IMR-90 (cell line): ENCODE data around the gene EPB41L2. TPM values are rescaled to one million over a fixed set of nuclear protein-coding genes. Genes with fewer than 3 reads are reported as not detected.

Source experiments
- ATAC-seq: fragments of 200-7000 bp; cut with Tn5 transposase; 2 replicates; pipeline ENCODE4 v1.9.1; 2020; ENCODE audit warnings: low read depth, mild to moderate bottlenecking, moderate library complexity
- BruUV-seq: library from RNA; stranded (reverse); fragments of 400-500 nt; replicated peaks from 2 replicates; lab custom pipeline; 2021; lab: Mats Ljungman, UMichigan
- CTCF ChIA-PET: fragments of 300-600 bp; formaldehyde crosslinking; extraction: SDS; loops from one replicate; lab custom pipeline; 2021; ENCODE audit warnings: antibody characterized with exemption; lab: Yijun Ruan, JAX
- POLR2A ChIA-PET: fragments of 300-600 bp; sonication (Branson Sonifier 250); formaldehyde crosslinking; loops from one replicate; lab custom pipeline; 2022; ENCODE audit warnings: antibody characterized with exemption; ENCODE audit not compliant: unreplicated experiment; lab: Charles Lee
- DNase-seq: peaks from one replicate; pipeline ENCODE4 v3.0.0; 2013
- H2AFZ ChIP-seq: replicated peaks from 2 replicates; pipeline ENCODE3; 2013; ENCODE audit warnings: low read length, mild to moderate bottlenecking; ENCODE audit not compliant: poor library complexity
- H2AK5ac ChIP-seq: 2 replicates; pipeline ENCODE4 v1.6.1; 2013; ENCODE audit warnings: low read depth, low read length, inconsistent platforms
- H2AK9ac ChIP-seq: replicated peaks from 2 replicates; pipeline ENCODE3; 2013; ENCODE audit warnings: mild to moderate bottlenecking, low read depth, low read length, moderate library complexity; ENCODE audit not compliant: poor library complexity
- H2BK120ac ChIP-seq: 2 replicates; pipeline ENCODE4 v1.6.1; 2013; ENCODE audit warnings: low read depth, low read length, inconsistent platforms
- H2BK15ac ChIP-seq: 3 replicates; pipeline ENCODE4 v1.6.1; 2013; ENCODE audit warnings: low read depth, low read length, inconsistent platforms
- H2BK20ac ChIP-seq: 2 replicates; pipeline ENCODE4 v1.6.1; 2013; ENCODE audit warnings: low read depth, mild to moderate bottlenecking, inconsistent platforms, low read length, moderate library complexity
- H2BK5ac ChIP-seq: 2 replicates; pipeline ENCODE4 v1.6.1; 2013; ENCODE audit warnings: mild to moderate bottlenecking, low read depth, low read length, inconsistent platforms; ENCODE audit not compliant: poor library complexity, severe bottlenecking
- H3K14ac ChIP-seq: replicated peaks from 2 replicates; pipeline ENCODE4 v1.6.1; 2013; ENCODE audit warnings: low read depth, low read length, inconsistent platforms
- H3K18ac ChIP-seq: 2 replicates; pipeline ENCODE4 v1.6.1; 2013; ENCODE audit warnings: low read depth, low read length, control low read depth
- H3K23ac ChIP-seq: 2 replicates; pipeline ENCODE4 v1.6.1; 2013; ENCODE audit warnings: low read depth, low read length, inconsistent platforms
- H3K27ac ChIP-seq: 2 replicates; pipeline ENCODE4 v1.5.1; 2013; ENCODE audit warnings: mild to moderate bottlenecking, control low read depth, low read length; ENCODE audit not compliant: insufficient read depth
- H3K27me3 ChIP-seq: 2 replicates; pipeline ENCODE4 v1.6.1; 2013; ENCODE audit warnings: low read length; ENCODE audit not compliant: control insufficient read depth, insufficient read depth
- H3K36me3 ChIP-seq: 2 replicates; pipeline ENCODE4 v1.6.1; 2013; ENCODE audit warnings: low read length, mixed read lengths; ENCODE audit not compliant: control insufficient read depth, insufficient read depth
- H3K4ac ChIP-seq: 2 replicates; pipeline ENCODE4 v1.6.1; 2013; ENCODE audit warnings: low read depth, low read length, inconsistent platforms
- H3K4me1 ChIP-seq: 2 replicates; pipeline ENCODE4 v1.6.1; 2013; ENCODE audit warnings: low read length, mixed read lengths; ENCODE audit not compliant: control insufficient read depth, insufficient read depth
- H3K4me2 ChIP-seq: 2 replicates; pipeline ENCODE4 v1.6.1; 2013; ENCODE audit warnings: low read depth, mild to moderate bottlenecking, control low read depth, low read length, moderate library complexity
- H3K4me3 ChIP-seq: 2 replicates; pipeline ENCODE4 v1.5.1; 2013; ENCODE audit warnings: low read depth, mild to moderate bottlenecking, control low read depth, low read length, moderate library complexity; ENCODE audit not compliant: insufficient read depth
- H3K56ac ChIP-seq: 2 replicates; pipeline ENCODE4 v1.6.1; 2013; ENCODE audit warnings: low read length, inconsistent platforms; ENCODE audit not compliant: insufficient read depth; ENCODE audit errors: extremely low read depth
- H3K79me1 ChIP-seq, 2 experiments: 2 replicates each; pipeline ENCODE4 v1.6.1; 2013; ENCODE audit warnings: low read length in 2 of 2, inconsistent platforms in 1 of 2, low read depth in 1 of 2
- H3K9ac ChIP-seq: 2 replicates; pipeline ENCODE4 v1.6.1; 2013; ENCODE audit warnings: low read depth, low read length, control low read depth
- H3K9me1 ChIP-seq: 2 replicates; pipeline ENCODE4 v1.6.1; 2013; ENCODE audit warnings: low read length, inconsistent platforms; ENCODE audit not compliant: insufficient read depth
- H3K9me3 ChIP-seq: 2 replicates; pipeline ENCODE4 v1.6.1; 2013; ENCODE audit warnings: low read length; ENCODE audit not compliant: control insufficient read depth, insufficient read depth
- H4K20me1 ChIP-seq: 2 replicates; pipeline ENCODE4 v1.6.1; 2013; ENCODE audit warnings: low read length, inconsistent platforms; ENCODE audit not compliant: insufficient read depth
- H4K5ac ChIP-seq: 2 replicates; pipeline ENCODE4 v1.6.1; 2013; ENCODE audit warnings: mild to moderate bottlenecking, low read depth, low read length, control low read depth
- H4K8ac ChIP-seq, 2 experiments: 2 replicates each; pipeline ENCODE4 v1.6.1; 2013; ENCODE audit warnings: low read depth in 2 of 2, low read length in 2 of 2, control low read depth in 1 of 2, inconsistent platforms in 1 of 2
- H4K91ac ChIP-seq: 2 replicates; pipeline ENCODE4 v1.6.1; 2013; ENCODE audit warnings: low read depth, low read length, inconsistent platforms; ENCODE audit not compliant: insufficient read depth
- CEBPB ChIP-seq: IDR thresholded peaks from 2 replicates; pipeline ENCODE4 v1.6.1; 2012; ENCODE audit warnings: low read depth, low read length, improper control_type of control experiment
- CHD1 ChIP-seq: IDR thresholded peaks from 2 replicates; pipeline ENCODE4 v1.6.1; 2012; ENCODE audit warnings: low read depth, low read length, improper control_type of control experiment
- FOS ChIP-seq: fragments of 150-350 bp; IDR thresholded peaks from 2 replicates; pipeline ENCODE4 v1.6.1; 2016; ENCODE audit warnings: low read depth, low read length
- MAFK ChIP-seq: IDR thresholded peaks from 2 replicates; pipeline ENCODE4 v1.6.1; 2012; ENCODE audit warnings: low read depth, low read length, improper control_type of control experiment
- MAZ ChIP-seq: IDR thresholded peaks from 2 replicates; pipeline ENCODE4 v1.6.1; 2012; ENCODE audit warnings: low read depth, mild to moderate bottlenecking, low read length, improper control_type of control experiment, moderate library complexity, borderline replicate concordance
- MXI1 ChIP-seq: IDR thresholded peaks from 2 replicates; pipeline ENCODE4 v1.6.1; 2012; ENCODE audit warnings: low read depth, mild to moderate bottlenecking, low read length, moderate library complexity, borderline replicate concordance
- NFE2L2 ChIP-seq: fragments of 150-350 bp; IDR thresholded peaks from 2 replicates; pipeline ENCODE4 v1.6.1; 2016; ENCODE audit warnings: low read depth, mild to moderate bottlenecking, low read length
- RAD21 ChIP-seq: IDR thresholded peaks from 2 replicates; pipeline ENCODE4 v1.6.1; 2012; ENCODE audit warnings: low read length, improper control_type of control experiment
- RCOR1 ChIP-seq: IDR thresholded peaks from 2 replicates; pipeline ENCODE4 v1.6.1; 2012; ENCODE audit warnings: mild to moderate bottlenecking, low read length, improper control_type of control experiment; ENCODE audit not compliant: insufficient replicate concordance
- RFX5 ChIP-seq: IDR thresholded peaks from 2 replicates; pipeline ENCODE4 v1.8.0; 2012; ENCODE audit warnings: low read depth, mild to moderate bottlenecking, low read length, moderate library complexity
- SMC3 ChIP-seq: fragments of 150-350 bp; IDR thresholded peaks from 2 replicates; pipeline ENCODE4 v1.6.1; 2016; ENCODE audit warnings: low read depth, mild to moderate bottlenecking, antibody characterized with exemption, low read length, moderate library complexity
- WGBS, 2 experiments: methylation state at CpG; one replicate each; pipeline versions ENCODE4 v1.1.5 to v1.1.7; 2013; ENCODE audit warnings: missing lambda C conversion rate in 2 of 2; ENCODE audit not compliant: insufficient read length in 1 of 2; ENCODE audit errors: extremely low coverage in 2 of 2; 5-methylcytosine and 5-hydroxymethylcytosine counted together
- dilution Hi-C: fragments of 300-500 bp; cut with HindIII; formaldehyde crosslinking; loops from one replicate; pipeline ENCODE4 v1.14.3; 2018; ENCODE audit warnings: low sequenced_read_pairs; ENCODE audit not compliant: unreplicated experiment
- in situ Hi-C: fragments of 300-500 bp; cut with MboI; formaldehyde crosslinking; loops from 3 replicates; pipeline ENCODE4 v1.14.3; 2019; ENCODE audit warnings: low sequenced_read_pairs, inconsistent platforms, mixed read lengths
- intact Hi-C: fragments of 100-400 bp; cut with micrococcal nuclease; formaldehyde crosslinking; loops from 2 replicates; pipeline ENCODE4 v1.10.0; 2022
- polyA plus RNA-seq, 3 experiments: library from polyadenylated mRNA; depleted of rRNA; stranded (reverse); fragments of >200 nt; gene quantifications; 2 replicates each; pipeline ENCODE4 v1.2.3, GENCODE V29; 2012; ENCODE audit warnings: low replicate concordance in 1 of 3
- total RNA-seq: library from RNA; depleted of rRNA; stranded (reverse); fragments of >200 nt; gene quantifications from 2 replicates; pipeline ENCODE4 v1.2.3, GENCODE V29; 2012
- TF ChIP-seq, protein P1 (sequence below): conservative IDR thresholded peaks from 2 replicates; pipeline ENCODE4 v1.5.1; 2012; ENCODE audit warnings: mild to moderate bottlenecking, low read depth, low read length, improper control_type of control experiment
- TF ChIP-seq, protein P2 (sequence below): fragments of 150-350 bp; IDR thresholded peaks from 2 replicates; pipeline ENCODE4 v1.6.1; 2017; ENCODE audit warnings: mild to moderate bottlenecking, antibody characterized with exemption, low read length, low read depth
- TF ChIP-seq, protein P3 (sequence below): fragments of 150-350 bp; IDR thresholded peaks from 2 replicates; pipeline ENCODE4 v1.6.1; 2016; ENCODE audit warnings: low read depth, mild to moderate bottlenecking, low read length, moderate library complexity, borderline replicate concordance

EPB41L2 gene
- total and polyA plus RNA-seq, 2 of the 4 experiments (the other 2 are of a cell fraction), result 85.7 to 99.8 TPM

DNA sequence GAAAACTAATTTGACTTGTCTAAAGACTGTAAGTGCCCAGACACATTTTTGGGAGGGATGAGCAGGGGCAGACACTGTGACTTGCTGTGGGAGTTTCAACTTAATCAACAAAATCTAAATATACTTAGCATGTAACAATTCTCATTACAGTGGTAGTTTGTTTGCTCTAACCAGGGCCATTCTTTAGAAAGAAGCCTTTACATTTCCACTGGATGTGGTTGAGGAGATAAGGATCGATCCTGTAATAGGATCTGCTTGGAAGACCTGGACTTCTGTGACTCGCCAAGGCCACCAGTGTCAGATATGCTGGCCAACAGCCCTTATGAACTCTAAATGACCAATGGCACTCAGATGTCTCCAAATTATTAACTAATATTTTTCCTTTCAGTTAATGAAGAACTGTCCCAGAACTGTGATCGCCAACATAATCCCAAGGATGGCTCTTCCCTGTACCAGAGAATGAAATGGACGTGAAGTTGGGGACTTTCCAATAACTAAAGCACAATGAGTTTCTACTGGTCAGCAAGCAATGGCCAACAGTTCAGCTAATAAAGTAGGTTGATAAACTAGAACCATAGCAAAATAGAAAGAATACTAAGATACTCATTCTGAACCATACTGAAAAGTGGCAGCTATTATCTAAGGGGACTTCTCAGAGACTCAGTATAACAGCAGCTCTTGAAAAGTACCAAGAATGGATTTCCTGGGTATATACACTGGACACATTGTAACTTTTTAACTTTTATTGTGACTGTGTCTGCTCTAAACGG lies 228.4 kb downstream of the EPB41L2 start:
- Histone ChIP-seq H2BK15ac (no peak overlapping the region), H2BK5ac (no peak overlapping the region), H3K9ac (no peak overlapping the region), H4K5ac (no peak overlapping the region), H2BK120ac (no peak overlapping the region), H2AFZ (no peak overlapping the region), H3K4me3 (no peak overlapping the region), H3K18ac (no peak overlapping the region), H3K14ac (no peak overlapping the region), H2AK9ac (no peak overlapping the region), H2BK20ac (no peak overlapping the region), H4K8ac (no peak overlapping the region), H3K4me2 (no peak overlapping the region), H3K23ac (no peak overlapping the region), H3K9me1 (0 out of 2 replicates have a peak, but pooled peaks cover 3% of the 10 kb centered on the region), H3K27ac (no peak overlapping the region), H3K4ac (no peak overlapping the region), H3K79me1 (no peaks in the 10 kb centered on the region), H4K20me1 (no peaks in the 10 kb centered on the region), H2AK5ac (no peak overlapping the region), H3K4me1 (no peaks in the 10 kb centered on the region), H3K36me3 (peaks cover 12% of the 10 kb centered on the region), H3K27me3 (no peaks in the 10 kb centered on the region), H3K56ac (no peak overlapping the region), H4K91ac (no peak overlapping the region), H3K9me3 (no peaks in the 10 kb centered on the region)
- ATAC-seq, result no peak
- no CpG with 5 or more reads among the region's 5 CpGs for WGBS, 2 experiments
- no peak for DNase-seq
- dilution Hi-C loops (no loop called here), in situ Hi-C loops (no loop called here), intact Hi-C loops (no loop called here)
- CTCF ChIA-PET, result no interaction called here
- no peak for TF ChIP-seq MXI1
- no peak for TF ChIP-seq RAD21
- TF ChIP-seq NFE2L2, result no peak
- no peak for TF ChIP-seq CHD1
- TF ChIP-seq, protein P1, sequence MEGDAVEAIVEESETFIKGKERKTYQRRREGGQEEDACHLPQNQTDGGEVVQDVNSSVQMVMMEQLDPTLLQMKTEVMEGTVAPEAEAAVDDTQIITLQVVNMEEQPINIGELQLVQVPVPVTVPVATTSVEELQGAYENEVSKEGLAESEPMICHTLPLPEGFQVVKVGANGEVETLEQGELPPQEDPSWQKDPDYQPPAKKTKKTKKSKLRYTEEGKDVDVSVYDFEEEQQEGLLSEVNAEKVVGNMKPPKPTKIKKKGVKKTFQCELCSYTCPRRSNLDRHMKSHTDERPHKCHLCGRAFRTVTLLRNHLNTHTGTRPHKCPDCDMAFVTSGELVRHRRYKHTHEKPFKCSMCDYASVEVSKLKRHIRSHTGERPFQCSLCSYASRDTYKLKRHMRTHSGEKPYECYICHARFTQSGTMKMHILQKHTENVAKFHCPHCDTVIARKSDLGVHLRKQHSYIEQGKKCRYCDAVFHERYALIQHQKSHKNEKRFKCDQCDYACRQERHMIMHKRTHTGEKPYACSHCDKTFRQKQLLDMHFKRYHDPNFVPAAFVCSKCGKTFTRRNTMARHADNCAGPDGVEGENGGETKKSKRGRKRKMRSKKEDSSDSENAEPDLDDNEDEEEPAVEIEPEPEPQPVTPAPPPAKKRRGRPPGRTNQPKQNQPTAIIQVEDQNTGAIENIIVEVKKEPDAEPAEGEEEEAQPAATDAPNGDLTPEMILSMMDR, result no peak
- TF ChIP-seq, protein P2, sequence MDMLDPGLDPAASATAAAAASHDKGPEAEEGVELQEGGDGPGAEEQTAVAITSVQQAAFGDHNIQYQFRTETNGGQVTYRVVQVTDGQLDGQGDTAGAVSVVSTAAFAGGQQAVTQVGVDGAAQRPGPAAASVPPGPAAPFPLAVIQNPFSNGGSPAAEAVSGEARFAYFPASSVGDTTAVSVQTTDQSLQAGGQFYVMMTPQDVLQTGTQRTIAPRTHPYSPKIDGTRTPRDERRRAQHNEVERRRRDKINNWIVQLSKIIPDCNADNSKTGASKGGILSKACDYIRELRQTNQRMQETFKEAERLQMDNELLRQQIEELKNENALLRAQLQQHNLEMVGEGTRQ, result no peak
- no peak for TF ChIP-seq MAZ
- TF ChIP-seq MAFK, result no peak
- TF ChIP-seq, protein P3, sequence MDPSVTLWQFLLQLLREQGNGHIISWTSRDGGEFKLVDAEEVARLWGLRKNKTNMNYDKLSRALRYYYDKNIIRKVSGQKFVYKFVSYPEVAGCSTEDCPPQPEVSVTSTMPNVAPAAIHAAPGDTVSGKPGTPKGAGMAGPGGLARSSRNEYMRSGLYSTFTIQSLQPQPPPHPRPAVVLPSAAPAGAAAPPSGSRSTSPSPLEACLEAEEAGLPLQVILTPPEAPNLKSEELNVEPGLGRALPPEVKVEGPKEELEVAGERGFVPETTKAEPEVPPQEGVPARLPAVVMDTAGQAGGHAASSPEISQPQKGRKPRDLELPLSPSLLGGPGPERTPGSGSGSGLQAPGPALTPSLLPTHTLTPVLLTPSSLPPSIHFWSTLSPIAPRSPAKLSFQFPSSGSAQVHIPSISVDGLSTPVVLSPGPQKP, result no peak
- TF ChIP-seq CEBPB, result no peak
- TF ChIP-seq RFX5, result no peak
- TF ChIP-seq SMC3, result no peak
- no peak for TF ChIP-seq FOS
- TF ChIP-seq RCOR1, result no peak
- no TSS peak for BruUV-seq
- POLR2A ChIA-PET, result interaction anchor here (0.6 kb wide), 1 partner anchor 114 kb away, joined by 9 read pairs; no protein-coding TSS in a partner anchor
